Hematopoietic multipotent progenitor cell (in vitro differentiated cells): ENCODE results near the gene IPO7. TPM values are rescaled to one million over a fixed set of nuclear protein-coding genes. Genes with fewer than 3 reads are reported as not detected.

Experiments used
- DNase-seq, 3 donors: peaks; one replicate each; pipeline ENCODE4 v3.0.0-alpha.2; 2011 to 2015; ENCODE audit warnings: low read depth in 2 of 3, low spot score in 2 of 3
- small RNA-seq: library from RNA; depleted of rRNA; stranded (forward); fragments of <200 nt; gene quantifications from one replicate; pipeline ENCODE3, GENCODE V24; 2012
- total RNA-seq: library from RNA; depleted of rRNA; stranded (reverse); fragments of >200 nt; gene quantifications from one replicate; pipeline ENCODE4 v1.2.3, GENCODE V29; 2012

The IPO7 gene
- total RNA-seq, 1 donor, result 42.8 TPM

DNA sequence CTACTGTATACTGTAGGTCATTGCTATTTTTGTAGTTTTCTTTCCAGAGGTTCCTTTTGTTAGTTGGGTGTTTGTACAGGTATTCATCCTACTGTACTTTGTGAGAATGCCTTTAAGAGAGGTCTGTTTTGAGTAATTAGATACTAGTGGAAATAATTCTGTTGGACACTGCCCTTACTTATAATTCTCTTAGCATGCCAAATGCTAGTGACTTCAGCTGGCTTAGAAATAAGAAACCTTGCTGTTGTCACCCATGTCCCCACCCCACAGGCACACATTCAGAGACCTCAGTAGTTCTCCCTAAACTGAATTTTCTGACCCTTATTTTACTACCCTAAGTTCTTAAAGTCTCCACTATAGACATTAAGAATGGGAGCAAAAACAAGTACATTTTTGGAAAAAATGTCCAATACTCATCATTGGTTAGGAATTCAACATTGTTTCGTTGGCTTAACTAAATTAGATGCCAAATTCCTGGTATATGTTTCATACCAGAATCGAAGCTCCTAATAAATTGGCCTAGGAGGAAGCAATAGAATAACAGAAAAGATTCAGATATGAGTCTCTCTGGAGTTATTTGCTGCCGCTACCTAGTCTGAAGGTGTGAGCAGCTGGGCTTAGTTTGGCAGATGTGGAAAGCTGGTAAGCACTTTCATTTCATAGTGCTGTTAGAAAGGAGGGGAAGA lies 104.8 kb downstream of the IPO7 start:
- no peak for DNase-seq

- DNase-seq, result no peak
Observed at GRCh38 chr11:9490376-9490775, 105.9 kb downstream of the IPO7 start.

DNA sequence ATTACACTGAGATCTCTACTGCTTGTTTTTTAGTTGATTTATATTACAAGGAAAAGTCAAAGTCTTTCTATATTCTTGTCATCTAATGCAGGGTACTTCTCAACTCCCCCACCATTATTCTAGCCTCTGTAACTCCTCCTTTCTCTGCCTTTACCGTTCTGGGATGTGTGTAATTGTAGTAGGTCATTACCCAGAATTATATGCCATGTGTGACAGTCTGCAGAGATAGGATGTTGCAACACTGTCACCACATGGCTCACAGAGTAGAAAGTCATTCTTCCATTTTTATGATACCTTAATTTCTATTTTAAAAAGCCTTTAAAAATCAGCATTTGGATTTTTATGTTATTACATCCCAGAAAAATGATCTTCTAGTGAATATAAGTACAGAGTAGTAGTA lies 109.0 kb downstream of the IPO7 start:
- DNase-seq, result no peak

GRCh38 chr11:9494316-9494715 lies 109.9 kb downstream of the IPO7 start:
- DNase-seq, result no peak

- no peak for DNase-seq
Observed at GRCh38 chr11:9495803-9496514, 111.5 kb downstream of the IPO7 start.

Small RNA genes lying within 50 kb of the gene (small RNA-seq; reads per million reads assigned to genes)
- gene SNORA23, result 792 reads per million, percentile 99 among the genes with 10 or more reads in this experiment

Other genes starting within 250 kb of the IPO7 start
- gene DENND5A, start 119.3 kb upstream of the IPO7 start, total RNA-seq, result 433 TPM
- 12.9 TPM for gene TMEM41B, start 70.1 kb upstream of the IPO7 start, total RNA-seq
- gene ZNF143, start 76.4 kb downstream of the IPO7 start, total RNA-seq, result 38.8 TPM
- 23.7 TPM for gene WEE1, start 189.0 kb downstream of the IPO7 start, total RNA-seq